Adipose tissue (tissue), 3 donors: ENCODE data around the gene GLG1. TPM values are rescaled to one million over a fixed set of nuclear protein-coding genes. Genes with fewer than 3 reads are reported as not detected.

ENCODE experiments used
- H3K27ac ChIP-seq: one replicate; pipeline ENCODE4 v1.5.1; 2013; ENCODE audit warnings: low read depth, low read length
- WGBS, 3 donors: extraction: QIAGEN DNeasy Blood & Tissue Kit; methylation state at CpG; one replicate each; pipeline ENCODE4 v1.1.7; 2013; 5-methylcytosine and 5-hydroxymethylcytosine counted together
- polyA plus RNA-seq, 3 donors: library from polyadenylated mRNA; stranded (reverse); fragments of 200-250 nt; gene quantifications; one replicate each; pipeline ENCODE4 v1.2.3, GENCODE V29; 2013
- donor health status: healthy with polysubstance abuse.
- donor health status: Bipolar disorder and iron deficiency.
- donor health status: healthy.

GLG1 gene
- polyA plus RNA-seq, 3 donors = 23.8 to 39.1 (median 38.9) TPM

- no peak overlapping the region for H3K27ac ChIP-seq
- 95 to 97% (median 96%) methylated on average over 4 of the region's 4 CpGs for WGBS, 3 donors
These were observed 15.1 kb upstream of the GLG1 start for GRCh38 chr16:74622005-74622404.

GRCh38 chr16:74617206-74617788 is 10.4 kb upstream of the GLG1 start:
- 92 to 94% (median 94%) methylated on average over 1 of the region's 1 CpG for WGBS, 3 donors
- no peak overlapping the region for H3K27ac ChIP-seq

- 61 to 88% (median 84%) methylated on average over 1 of the region's 1 CpG for WGBS, 3 donors
- no peak overlapping the region for H3K27ac ChIP-seq
These were observed 4.8 kb upstream of the GLG1 start for GRCh38 chr16:74611721-74612120.

GRCh38 chr16:74608944-74609343 is 2.0 kb upstream of the GLG1 start:
- 51 to 80% (median 51%) methylated on average over 6 of the region's 6 CpGs for WGBS, 3 donors
- H3K27ac ChIP-seq = no peak overlapping the region

GRCh38 chr16:74608381-74608780 is 1.5 kb upstream of the GLG1 start:
- no peak overlapping the region for H3K27ac ChIP-seq
- 38 to 85% (median 78%) methylated on average over 6 of the region's 6 CpGs for WGBS, 3 donors

GRCh38 chr16:74607962-74608356 is 1.0 kb upstream of the GLG1 start:
- WGBS, 3 donors = 76 to 86% (median 77%) methylated on average over 6 of the region's 6 CpGs
- no peak overlapping the region for H3K27ac ChIP-seq

GRCh38 chr16:74607310-74607961 is 522 bp upstream of the GLG1 start:
- H3K27ac ChIP-seq = no peak overlapping the region
- WGBS, 3 donors = 20 to 24% (median 20%) methylated on average over 14 of the region's 14 CpGs

- WGBS, 3 donors = 2 to 5% (median 4%) methylated on average over 15 to 17 of the region's 17 CpGs
- H3K27ac ChIP-seq = no peak overlapping the region
These were observed 981 bp downstream of the GLG1 start for GRCh38 chr16:74605746-74606520.

- WGBS, 3 donors = 28 to 60% (median 57%) methylated on average over 6 of the region's 6 CpGs
These were observed 1.6 kb downstream of the GLG1 start for GRCh38 chr16:74605332-74605731.

GRCh38 chr16:74603848-74604247 is 3.1 kb downstream of the GLG1 start:
- WGBS, 3 donors = 49 to 68% (median 61%) methylated on average over 4 of the region's 4 CpGs
- no peak overlapping the region for H3K27ac ChIP-seq

More at GRCh38 chr16:74605332-74605731, 1.6 kb downstream of the GLG1 start:
- no peak overlapping the region for H3K27ac ChIP-seq

- no peak overlapping the region for H3K27ac ChIP-seq
- WGBS, 3 donors = 47 to 59% (median 54%) methylated on average over 9 of the region's 9 CpGs
These were observed 5.6 kb downstream of the GLG1 start for GRCh38 chr16:74601126-74601871.

- 84 to 94% (median 89%) methylated on average over 2 of the region's 2 CpGs for WGBS, 3 donors
- no peak overlapping the region for H3K27ac ChIP-seq
These were observed 10.3 kb downstream of the GLG1 start for GRCh38 chr16:74596586-74596985.

GRCh38 chr16:74592847-74593246 is 14.1 kb downstream of the GLG1 start:
- 90 to 94% (median 91%) methylated on average over 3 of the region's 3 CpGs for WGBS, 3 donors

GRCh38 chr16:74591876-74592650 is 14.9 kb downstream of the GLG1 start:
- H3K27ac ChIP-seq = no peak overlapping the region
- WGBS, 3 donors = 65 to 80% (median 76%) methylated on average over 9 of the region's 9 CpGs

More at GRCh38 chr16:74592847-74593246, 14.1 kb downstream of the GLG1 start:
- no peak overlapping the region for H3K27ac ChIP-seq

GRCh38 chr16:74586948-74587347 is 20.0 kb downstream of the GLG1 start:
- H3K27ac ChIP-seq = no peak overlapping the region
- 56 to 89% (median 74%) methylated on average over 6 of the region's 6 CpGs for WGBS, 3 donors

GRCh38 chr16:74585846-74586443 is 21.0 kb downstream of the GLG1 start:
- H3K27ac ChIP-seq = no peak overlapping the region
- 90 to 94% (median 90%) methylated on average over 6 of the region's 6 CpGs for WGBS, 3 donors

GRCh38 chr16:74583926-74584666 is 22.8 kb downstream of the GLG1 start:
- H3K27ac ChIP-seq = no peak overlapping the region
- 85 to 90% (median 87%) methylated on average over 9 of the region's 9 CpGs for WGBS, 3 donors
